Activated gamma-delta T cell treated with Interleukin-2 at 50 U/mL for 16 hours (primary cell): ENCODE results near the gene RGS3.

ENCODE experiments used
- DNase-seq: peaks from one replicate; pipeline ENCODE4 v3.0.0-alpha.2; 2020

Gene RGS3

DNA sequence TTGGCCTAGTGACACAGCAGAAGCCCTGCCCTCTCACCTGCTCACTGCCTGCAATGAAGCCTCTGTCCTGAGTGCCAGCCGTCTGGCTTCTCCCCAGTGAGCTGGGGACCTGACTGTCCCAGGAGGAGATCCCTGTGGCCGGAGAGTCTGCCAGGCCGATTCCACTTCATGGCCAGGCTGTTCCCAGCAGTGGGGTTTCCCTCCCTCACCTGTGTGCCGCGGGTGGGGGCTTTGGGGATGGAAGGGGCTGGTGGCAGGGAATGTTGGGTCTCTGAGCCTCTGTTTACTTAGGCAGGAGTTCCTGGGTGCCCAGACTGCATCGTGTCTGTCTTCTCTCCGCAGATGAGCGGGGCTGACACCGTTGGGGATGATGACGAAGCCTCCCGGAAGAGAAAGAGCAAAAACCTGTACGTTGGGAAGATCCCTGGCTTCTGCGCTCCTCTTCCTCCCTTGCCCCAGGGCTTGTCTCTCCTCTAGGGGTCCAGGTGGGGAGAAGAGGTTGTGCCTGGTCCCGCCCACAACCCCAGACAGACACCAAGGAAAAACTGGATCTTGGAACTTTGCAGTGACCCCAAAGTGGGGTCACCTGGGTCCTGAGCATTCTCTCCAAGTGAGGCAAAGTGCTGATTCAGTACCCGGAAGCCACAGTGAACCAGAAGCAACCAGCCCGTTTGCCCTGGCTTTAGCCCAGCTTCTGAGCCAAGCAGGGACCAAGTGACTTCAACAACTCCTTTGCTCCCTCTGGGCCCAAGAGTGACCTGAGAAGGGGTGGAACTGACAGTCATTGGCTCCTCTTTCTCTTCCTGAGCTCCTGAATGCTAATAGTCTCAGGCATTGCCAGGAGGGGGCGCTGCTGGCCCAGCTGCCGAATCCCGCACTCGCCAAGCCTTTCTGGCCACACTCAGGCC lies 127.7 kb downstream of the RGS3 start:
- peak; percentile 33 for DNase-seq

DNA sequence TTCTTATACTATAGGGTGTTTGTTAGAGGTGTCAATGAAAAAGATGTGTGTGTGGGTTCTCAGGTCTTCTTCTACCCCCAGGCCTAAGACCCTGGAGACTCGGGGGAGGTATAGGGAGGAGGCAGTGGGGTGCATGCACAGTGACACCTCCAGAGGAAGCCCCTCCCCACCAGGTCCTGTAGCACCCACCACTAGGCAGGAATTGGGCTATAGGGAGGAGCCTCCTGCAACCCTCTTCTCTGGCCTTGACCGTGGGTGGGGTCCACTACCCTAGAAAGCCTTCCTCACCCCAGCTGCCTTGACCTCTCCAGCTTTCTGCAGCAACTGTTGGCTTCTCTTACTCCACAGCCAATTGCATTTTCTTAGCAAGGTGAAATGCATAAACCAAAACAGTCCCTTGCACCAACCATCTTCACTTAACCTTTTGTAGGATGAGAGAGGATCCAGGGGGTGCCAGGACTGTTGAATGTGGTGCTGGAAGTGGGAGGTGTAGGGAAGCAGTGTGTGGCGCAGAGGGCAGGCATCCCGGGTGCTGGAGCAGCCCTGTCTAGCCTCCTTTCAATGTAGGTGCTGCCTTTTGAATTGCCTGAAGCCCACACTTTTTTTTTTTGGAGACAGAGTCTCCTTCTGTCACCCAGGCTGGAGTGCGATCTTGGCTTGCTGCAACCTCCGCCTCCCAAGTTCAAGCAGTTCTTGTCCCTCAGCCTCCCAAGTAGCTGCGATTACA lies 128.5 kb downstream of the RGS3 start:
- no peak for DNase-seq

DNA sequence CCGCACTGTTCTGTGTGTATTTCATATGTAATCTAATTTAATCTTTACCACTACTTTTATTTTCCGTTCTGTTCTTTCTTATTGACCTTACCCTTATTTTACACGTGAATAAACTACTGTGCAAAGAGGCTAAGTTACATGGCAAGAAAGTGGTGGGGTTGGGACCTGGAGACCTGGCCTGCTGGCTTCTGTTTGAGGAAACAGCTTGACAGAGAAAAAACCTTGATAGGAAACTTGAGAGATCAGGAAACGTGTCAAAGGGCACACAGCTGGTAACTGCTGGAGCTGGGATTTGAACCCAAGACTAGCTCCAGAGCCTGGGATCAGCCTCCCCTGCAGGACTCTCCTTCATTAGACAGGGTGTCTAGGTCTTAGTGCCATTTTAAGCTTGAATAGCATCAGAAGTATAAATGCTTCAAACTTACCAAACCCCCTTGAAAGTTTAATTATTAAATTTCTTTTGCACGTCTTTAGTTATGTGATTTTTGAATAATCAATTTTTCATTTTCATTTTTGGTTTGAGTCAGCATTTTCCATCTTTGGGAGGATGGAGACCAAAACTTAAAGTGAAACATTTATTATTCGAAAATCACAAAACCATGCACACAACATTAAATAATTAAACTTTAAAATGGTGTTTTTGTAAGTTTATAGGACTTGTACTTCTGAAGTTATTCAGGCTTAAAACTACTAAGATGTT lies 129.5 kb downstream of the RGS3 start:
- no peak for DNase-seq

DNA sequence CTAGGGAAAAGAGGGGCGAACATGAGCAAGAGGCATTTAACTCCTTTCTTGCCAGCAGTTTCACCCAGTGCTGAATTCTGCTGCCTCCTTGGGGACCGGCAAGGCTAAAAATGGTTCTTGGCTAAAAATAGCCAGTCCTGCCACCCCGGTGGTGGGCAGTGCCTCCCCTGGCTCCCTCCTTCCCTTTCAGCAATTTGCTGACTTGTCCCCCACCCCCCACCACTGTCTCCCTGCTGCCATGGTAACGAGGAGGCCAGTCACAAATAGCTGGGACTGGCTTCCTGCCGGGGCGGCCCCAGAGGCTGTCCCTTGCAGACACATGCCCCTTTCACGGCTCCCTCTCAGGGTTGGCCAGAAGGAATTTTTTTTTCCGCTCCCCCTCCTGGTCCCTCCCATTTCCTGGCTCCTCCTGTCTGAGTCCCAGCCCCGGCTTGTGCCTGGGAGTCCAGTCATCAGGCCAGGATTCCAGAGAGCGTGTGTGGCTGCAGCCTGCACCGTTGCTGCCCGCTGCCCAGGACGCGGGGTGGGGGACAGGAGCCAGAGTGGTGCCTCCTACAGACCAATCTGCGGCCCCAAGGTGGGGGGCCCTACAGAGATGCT lies 130.3 kb downstream of the RGS3 start:
- DNase-seq, result no peak

DNA sequence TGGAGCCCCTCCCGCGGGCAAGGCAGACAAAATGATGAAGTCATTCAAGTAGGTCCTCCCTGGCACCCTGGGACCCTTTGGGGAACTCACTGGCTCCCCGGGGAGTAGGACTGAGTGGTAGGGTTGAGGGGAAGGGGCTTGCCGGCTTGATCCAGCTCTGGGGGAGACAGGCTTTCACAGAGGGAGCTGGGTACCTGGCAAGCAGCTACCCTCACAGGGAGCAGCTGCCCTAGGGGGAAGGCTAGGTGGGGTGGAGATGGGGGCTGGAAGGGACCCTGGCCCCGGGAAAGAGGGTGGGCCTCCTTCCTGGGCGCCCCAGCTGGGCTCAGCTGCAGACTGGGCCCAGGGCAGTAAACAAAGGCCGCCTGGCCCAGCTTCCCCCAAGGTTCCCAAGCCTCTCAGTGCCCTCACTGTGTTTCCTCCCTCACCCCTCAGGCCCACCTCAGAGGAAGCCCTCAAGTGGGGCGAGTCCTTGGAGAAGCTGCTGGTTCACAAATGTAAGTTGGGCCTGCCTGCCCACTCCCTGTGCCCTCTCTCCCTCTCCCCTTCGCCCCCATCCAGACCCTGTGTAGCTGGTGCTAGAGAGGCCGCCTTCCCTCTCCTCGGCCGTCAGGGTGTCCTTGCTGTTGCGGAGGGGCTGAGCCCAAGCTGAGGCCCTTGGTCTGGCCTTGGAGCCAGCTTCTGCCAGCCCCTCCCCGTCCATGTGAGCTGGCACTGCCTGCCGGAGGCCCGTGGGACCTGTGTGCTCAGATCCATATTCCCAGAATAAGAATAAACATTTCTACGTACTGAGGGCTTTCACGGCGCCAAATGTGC lies 131.2 kb downstream of the RGS3 start:
- DNase-seq, result no peak

DNA sequence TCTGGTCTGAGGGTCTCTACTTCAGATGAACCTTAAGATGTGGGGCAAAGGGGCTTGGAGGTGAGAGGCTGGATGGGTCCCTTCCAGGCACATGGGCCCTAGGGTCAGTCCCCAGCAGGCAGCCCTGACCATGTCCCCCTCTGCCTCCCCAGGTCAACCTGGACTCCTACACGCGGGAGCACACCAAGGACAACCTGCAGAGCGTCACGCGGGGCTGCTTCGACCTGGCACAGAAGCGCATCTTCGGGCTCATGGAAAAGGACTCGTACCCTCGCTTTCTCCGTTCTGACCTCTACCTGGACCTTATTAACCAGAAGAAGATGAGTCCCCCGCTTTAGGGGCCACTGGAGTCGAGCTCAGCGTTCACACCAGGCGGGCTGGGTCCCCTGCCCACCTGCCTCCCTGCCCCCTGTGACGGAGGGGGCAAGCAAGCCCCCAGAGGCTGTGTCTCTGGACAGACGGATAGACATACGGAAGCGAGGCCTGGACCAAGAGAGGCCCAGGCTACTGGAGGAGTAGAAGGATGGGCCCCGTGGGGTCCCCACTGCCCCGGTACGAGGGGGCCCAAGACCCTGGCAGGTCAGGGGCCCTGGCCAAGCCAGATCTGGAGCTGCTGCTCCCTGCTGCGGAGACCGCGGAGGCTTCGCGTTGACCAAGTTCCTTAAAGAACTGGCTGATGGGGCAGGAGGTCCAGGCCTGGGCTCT lies 133.2 kb downstream of the RGS3 start:
- DNase-seq, result no peak

DNA sequence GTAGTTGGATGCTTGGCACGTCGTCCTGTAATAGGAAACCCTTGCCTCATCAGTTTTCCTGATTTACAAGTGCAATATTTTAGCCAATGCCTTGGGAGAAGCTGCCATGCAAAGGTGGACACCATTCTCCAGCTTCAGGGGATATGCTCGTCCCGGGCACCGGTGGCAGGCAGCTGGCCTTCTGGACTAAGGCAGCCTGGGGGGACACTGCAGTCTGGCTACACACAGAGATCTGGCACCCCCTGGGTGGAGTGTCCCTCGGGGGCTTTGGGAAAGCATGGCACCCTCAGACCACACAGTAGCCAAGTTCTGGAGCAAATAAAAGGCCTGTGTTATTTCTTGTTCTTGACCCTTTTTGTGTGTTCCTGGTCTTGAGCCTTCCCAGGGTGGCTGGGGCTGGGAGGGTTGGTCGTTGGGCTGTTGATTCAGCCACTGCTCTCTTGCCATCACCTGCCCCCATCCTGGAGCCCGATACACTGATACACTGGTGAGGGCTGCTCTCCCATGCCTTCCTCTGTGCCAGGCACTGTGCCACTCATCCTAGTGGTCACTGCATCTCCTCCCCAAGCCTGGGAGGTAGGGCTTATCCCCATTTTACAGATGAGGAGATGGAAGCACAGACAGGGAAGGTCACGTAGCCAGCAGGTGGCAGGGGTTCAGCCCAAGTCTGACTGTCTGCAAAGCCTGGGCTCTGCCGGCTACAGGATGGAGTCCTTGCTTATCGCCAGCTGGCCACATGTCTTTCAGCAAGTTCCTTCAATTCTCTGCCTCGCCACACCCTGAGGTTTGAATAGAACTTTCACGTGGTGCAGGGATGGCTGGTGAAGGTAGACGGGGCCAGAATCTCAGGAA lies 134.1 kb downstream of the RGS3 start:
- no peak for DNase-seq

DNA sequence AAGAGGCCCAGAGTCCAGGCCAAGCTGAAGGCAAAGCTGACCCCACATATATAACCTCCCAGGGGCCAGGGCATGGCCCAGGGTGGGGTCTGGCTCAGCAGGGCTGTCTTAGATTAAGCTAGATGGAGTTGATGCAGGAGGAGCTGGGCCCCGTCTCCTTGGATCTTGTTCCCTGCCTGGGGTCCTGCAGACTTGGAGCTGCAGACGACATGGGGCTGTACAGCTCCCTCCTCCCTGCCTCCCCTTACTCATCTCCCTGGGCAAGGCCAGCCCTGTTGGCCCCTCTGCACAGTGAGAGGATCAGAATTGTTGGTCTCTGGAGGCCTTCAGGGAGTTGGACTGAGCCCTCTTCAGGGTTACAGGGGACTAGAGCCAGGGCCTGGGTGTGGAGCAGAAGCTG lies 134.9 kb downstream of the RGS3 start:
- no peak for DNase-seq

DNA sequence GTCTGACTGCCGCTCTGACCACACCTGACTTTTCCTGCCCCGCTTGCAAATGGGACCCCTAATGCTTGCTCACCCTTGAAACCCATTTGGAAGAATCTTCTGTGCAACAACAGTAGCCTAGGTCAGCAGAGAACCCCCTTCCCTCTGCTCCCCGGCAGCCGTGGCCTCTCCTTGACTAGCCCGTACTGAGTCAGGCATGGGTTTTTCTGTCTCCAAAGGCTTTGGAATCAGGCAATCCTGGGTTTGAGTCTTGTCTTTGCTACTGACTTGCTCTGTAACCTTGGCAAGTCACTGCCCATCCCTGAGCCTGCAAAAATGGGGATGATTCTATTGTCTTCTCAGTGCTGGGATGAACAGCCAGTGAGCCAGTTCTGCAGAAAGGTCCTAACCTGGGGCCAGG lies 135.4 kb downstream of the RGS3 start:
- no peak for DNase-seq

DNA sequence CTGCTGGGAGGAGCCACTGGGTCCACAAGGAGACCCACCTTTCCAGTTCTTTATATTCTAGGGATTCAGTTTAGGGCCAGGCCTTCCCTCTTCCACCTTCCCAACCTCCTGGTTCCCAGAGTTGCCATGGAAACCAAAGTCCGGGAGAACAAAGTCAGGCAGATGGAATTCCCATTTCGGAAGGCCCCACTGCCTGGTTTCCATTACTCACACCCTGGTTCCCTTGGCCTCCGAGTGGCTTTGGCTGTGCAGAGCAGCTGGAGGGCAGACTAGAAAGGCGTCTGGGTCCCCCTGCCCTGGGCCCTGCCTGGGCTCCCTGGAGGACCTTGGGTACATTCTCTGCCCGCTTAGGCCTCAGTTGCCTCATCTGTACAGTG lies 136.1 kb downstream of the RGS3 start:
- no peak for DNase-seq

DNA sequence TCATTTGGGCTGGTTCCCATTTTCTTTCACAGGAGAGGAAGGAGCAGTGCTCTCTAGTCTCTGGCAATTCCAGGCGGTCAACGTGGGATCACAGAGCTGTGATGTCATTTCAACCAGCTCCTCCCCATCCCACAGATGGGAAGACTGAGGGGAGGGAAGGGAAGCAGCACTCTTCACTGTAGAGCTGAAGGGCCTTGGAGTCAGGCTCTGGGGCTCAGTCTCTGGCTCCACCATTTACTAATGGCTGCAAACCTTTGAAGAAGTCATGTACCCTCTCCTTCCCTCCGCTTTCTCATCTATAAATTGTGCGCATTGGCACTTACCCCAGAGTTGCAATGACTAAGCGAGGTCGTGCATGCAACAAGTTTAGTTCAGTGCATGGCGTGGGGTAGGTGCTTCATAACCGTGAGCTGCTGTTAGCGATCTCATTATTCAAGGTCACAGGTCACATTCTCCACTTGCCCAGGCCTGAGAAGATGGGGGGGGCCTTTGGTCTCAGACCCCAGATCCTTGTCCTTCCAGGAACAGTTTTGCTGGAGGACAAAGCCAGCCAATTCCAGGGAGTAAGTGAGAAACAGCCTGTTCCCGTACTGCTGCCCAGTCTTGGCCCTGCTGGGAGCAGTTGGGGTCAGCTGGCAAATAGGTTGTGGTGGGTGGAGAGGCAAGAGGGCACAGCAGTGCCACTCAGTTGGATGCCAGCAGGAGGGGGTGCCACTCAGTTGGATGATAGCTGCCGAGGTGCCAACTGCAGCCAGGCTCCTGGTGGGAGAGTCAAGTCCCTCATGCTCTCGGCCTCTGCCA lies 136.7 kb downstream of the RGS3 start:
- DNase-seq, result no peak

DNA sequence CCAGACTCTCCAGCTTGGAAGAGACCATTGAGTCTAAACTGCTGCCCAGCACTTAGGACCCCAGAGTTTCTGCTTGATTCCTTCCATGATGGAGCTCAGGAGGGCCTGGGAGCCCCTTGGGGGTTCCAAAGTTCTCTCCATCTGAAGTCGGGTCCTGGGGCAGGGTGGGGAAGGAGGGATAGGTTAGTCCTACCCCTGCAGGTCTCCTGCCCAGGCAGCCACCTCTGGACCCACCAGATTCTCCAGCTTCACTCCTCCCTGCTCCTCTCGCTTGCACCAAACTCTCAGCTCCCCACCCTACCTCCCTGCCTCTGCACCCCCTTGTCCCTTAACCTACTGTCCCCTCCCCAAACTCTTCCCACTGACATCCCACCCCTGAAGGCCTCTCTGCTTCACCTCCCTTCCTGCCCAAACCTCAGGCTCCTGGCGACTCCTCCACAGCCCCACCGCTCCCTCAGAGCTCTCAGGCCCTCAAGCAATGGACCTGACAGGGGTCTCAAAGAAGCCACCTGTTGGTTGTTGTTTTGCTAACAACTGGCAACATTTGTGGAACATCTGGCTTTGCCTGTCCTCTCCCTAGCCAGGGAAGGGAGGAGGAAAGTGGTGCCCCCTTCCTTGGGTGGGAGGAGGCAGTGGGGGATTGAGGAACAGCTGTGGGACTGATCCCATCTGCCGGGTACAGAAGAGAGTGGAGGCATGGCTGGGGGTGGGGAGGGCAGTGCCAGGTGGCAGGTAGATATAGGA lies 137.5 kb downstream of the RGS3 start:
- no peak for DNase-seq

DNA sequence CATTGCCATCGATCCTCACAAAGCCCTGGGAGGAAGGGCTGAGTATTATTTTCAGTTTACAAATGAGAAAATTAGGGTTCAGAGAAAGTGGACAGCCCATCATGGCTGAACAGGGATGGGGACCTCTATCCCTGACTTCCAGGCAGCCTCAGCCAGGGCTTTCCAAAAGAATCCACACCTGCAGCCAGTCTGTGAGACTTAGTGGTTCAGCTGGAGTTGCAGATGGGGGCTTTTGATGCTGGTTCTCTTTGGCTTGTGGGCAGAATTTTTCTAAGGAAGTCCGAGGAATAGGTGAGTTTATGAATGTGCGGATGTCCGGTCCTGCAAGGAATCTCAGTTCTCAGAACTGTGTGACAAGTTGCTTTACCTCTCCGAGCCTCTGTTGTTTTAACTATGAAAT lies 138.1 kb downstream of the RGS3 start:
- DNase-seq, result no peak

DNA sequence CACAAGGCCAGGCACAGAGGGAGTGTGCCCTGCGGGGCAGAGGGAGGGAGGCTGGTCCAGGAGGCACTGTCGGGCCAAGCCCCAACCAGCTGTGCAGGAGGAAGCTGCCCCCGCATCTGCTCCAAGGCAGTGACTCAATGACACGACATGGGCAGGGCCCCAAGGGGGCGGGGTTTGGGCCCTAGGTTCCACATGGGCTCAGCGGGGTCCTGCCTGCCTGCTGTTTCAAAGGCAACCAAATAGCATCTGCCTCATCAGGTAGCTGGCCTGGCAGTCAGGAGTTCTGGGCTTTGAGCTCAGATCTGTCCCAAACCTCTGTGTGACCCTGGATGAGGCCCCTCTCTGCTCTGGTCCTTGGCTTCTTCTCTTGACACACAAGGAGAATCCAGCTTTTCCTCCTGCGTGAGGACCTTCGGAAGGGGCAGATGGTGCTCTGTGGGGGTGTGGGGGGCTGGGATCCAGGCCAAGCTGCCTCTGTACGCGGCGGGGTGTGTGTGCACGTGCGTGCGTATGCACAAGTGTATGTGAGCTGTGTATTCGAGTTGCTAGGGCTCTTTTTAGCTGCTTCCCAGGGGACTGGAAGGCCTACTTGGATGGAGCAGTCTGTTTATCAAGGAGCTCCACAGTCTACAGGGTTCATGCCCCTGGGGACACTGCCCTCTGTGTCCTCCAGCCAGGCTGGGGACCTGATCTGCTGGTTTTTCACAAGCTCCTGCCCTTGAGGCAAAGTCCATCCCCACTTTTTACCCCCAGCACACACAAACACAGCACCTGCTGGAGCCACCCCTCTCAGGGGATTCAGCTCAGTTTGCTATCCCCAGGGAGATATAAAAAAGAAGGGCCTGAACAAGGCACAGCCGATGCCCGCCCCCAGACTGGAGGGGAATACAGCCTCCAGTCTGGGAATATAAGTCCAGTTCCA lies 138.9 kb downstream of the RGS3 start:
- DNase-seq, result no peak

DNA sequence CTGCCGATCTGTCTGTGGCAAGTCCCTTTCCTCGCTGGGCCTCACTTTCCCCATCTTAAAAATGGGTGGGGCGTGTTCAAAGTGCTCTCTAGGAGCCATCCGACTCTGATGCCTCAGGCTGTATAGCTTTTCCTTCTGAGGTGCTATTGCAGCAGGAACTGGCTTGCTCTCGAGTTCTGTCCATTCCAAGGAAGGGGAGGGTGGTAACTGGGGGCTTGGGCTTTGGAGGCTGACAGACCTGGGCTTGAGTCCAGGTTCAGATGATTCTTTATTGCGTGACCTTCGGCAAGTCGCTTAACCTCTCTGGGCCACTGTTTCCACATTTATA lies 139.5 kb downstream of the RGS3 start:
- DNase-seq, result no peak

DNA sequence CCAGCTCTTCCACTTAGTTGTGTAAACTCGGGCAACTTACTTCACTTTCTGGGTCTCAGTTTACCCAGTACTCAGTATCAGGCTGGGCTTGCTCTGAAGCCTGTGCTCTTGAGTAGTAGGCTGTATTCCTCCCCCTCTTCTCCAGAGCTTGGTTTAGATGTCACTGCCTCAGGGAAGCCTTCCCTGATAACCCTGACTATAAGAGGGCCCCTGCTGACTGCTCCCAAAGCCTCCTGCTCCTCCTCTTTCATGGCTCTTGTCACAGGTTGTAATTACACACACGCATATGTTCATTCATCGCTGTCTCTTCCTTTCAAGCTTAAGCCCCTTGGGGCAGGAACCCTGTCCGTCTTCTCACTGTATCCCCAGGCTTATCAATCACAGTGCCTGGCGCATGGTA lies 140.2 kb downstream of the RGS3 start:
- no peak for DNase-seq

DNA sequence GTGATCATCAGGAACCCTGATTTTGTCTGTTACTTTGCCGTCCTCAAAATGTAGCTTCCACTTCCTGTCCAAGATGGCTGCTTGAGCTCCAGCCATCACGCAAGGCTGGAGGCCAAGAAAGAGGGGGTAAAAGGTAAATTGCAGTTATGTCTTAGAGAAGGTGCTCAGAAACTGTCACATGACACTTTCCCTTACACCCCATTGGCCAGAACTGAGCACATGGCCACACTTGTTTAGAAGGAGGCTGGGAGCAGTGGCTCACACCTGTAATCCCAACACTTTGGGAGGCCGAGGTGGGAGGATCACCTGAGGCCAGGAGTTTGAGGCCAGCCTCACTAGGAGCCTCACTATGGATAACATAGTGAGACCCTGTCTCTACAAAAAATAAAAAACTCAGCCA lies 140.9 kb downstream of the RGS3 start:
- DNase-seq, result no peak

DNA sequence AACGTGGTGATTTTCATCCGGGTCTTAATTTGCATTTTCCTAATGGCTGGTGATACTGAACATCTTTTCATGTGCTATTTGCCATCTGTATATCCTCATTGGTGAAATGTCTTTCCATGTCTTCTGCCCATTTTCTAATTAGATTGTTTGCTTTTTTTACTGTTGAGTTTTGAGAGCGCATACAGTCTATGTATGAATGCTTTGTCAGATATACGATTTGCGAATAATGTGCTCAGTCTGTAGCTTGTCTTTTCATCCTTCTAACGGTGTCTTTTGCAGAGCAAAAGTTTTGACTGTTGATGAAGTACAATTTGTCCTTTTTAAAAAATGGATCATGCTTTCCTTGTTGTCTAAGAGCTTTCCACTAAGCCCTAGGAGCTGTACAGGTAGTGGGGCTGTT lies 143.0 kb downstream of the RGS3 start:
- DNase-seq, result no peak
